Peyer's patch (tissue), 4 donors: ENCODE results near the gene CHD5.

Experiments
- POLR2A ChIP-seq, 2 donors: fragments of 450-650 bp; IDR thresholded peaks; one replicate each; pipeline ENCODE4 v1.5.1; 2017; ENCODE audit warnings: antibody characterized with exemption in 2 of 2, mild to moderate bottlenecking in 2 of 2, moderate library complexity in 2 of 2
- TF ChIP-seq, protein P1 (sequence below), 6 experiments: fragments of 450-650 bp in 4 of 6; fragments of 200-600 bp in 2 of 6; sonication (generic) in 1 of 6; IDR thresholded peaks; one replicate each; pipeline ENCODE4 v1.5.1; 2017 to 2019; ENCODE audit warnings: antibody characterized with exemption in 6 of 6, mild to moderate bottlenecking in 3 of 6, moderate library complexity in 1 of 6

- TF ChIP-seq, protein P1, sequence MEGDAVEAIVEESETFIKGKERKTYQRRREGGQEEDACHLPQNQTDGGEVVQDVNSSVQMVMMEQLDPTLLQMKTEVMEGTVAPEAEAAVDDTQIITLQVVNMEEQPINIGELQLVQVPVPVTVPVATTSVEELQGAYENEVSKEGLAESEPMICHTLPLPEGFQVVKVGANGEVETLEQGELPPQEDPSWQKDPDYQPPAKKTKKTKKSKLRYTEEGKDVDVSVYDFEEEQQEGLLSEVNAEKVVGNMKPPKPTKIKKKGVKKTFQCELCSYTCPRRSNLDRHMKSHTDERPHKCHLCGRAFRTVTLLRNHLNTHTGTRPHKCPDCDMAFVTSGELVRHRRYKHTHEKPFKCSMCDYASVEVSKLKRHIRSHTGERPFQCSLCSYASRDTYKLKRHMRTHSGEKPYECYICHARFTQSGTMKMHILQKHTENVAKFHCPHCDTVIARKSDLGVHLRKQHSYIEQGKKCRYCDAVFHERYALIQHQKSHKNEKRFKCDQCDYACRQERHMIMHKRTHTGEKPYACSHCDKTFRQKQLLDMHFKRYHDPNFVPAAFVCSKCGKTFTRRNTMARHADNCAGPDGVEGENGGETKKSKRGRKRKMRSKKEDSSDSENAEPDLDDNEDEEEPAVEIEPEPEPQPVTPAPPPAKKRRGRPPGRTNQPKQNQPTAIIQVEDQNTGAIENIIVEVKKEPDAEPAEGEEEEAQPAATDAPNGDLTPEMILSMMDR (IDR thresholded peaks at IDR 0.05): no peak
- TF ChIP-seq POLR2A (IDR thresholded peaks at IDR 0.05): no peak
Observed at GRCh38 chr1:6154525-6155319, 25.4 kb downstream of the CHD5 start.
